ENCODE data around the gene PCCA.

DNA sequence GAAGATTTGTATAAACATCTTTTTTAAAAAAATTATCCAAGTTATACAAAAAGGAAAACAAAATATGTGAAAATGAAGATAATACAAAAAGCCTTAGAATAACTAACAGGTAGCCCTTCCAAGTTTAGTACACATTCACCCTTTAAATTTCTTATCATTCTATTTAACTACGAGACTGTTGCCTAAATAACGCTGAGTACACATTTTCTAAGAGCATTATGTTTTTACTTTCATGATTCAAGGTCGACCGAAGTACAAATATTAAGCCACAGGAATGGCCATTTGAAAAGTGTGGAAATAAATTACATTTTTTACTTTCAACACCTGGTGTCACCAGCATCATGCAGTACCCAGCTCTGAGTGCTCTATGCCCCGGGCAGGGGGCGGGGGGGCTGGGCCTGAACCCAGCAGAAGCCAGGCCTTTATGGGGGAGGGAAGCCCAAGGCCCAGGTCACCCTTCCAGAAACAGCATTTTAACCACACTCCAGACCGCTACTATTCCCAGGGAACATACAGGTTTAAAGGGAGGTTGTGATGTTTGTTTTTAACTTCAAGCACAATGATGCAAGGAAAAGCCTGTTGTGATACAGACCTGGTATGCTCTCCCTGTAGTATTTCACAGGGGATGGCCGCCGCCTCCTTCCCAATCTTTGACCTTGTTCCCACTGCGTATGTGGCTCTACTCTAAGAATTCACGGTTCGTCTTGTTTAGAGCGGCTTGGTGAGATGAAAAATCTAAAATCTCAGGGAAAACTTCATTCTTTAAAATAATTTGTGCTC is 475.7 kb downstream of the PCCA start:
- TF ChIP-seq, protein P1, sequence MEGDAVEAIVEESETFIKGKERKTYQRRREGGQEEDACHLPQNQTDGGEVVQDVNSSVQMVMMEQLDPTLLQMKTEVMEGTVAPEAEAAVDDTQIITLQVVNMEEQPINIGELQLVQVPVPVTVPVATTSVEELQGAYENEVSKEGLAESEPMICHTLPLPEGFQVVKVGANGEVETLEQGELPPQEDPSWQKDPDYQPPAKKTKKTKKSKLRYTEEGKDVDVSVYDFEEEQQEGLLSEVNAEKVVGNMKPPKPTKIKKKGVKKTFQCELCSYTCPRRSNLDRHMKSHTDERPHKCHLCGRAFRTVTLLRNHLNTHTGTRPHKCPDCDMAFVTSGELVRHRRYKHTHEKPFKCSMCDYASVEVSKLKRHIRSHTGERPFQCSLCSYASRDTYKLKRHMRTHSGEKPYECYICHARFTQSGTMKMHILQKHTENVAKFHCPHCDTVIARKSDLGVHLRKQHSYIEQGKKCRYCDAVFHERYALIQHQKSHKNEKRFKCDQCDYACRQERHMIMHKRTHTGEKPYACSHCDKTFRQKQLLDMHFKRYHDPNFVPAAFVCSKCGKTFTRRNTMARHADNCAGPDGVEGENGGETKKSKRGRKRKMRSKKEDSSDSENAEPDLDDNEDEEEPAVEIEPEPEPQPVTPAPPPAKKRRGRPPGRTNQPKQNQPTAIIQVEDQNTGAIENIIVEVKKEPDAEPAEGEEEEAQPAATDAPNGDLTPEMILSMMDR (conservative IDR thresholded peaks at IDR 0.05 in 1 of 2, IDR thresholded peaks at IDR 0.05 in 1 of 2; ENCODE audit: low read depth in 1 of 2, low read length in 2 of 2) = no peak
- TF ChIP-seq EZH2 (IDR thresholded peaks at IDR 0.05; ENCODE audit: low read length, missing control alignments) = no peak
